IPS-15b (cell line): ENCODE results near the gene OR4C15.

ENCODE experiments used
- H3K27me3 ChIP-seq: one replicate; pipeline ENCODE4 v1.6.1; 2013; ENCODE audit warnings: low read length; ENCODE audit not compliant: control insufficient read depth, insufficient read depth
- H3K36me3 ChIP-seq: one replicate; pipeline ENCODE4 v1.6.1; 2013; ENCODE audit warnings: low read length; ENCODE audit not compliant: control insufficient read depth, insufficient read depth
- H3K4me1 ChIP-seq: one replicate; pipeline ENCODE4 v1.6.1; 2013; ENCODE audit warnings: mild to moderate bottlenecking, low read length; ENCODE audit not compliant: control insufficient read depth, insufficient read depth
- H3K4me3 ChIP-seq: one replicate; pipeline ENCODE4 v1.5.1; 2013; ENCODE audit warnings: low read depth, low read length
- H3K9ac ChIP-seq: one replicate; pipeline ENCODE4 v1.6.1; 2013; ENCODE audit warnings: low read depth, mild to moderate bottlenecking, low read length
- H3K9me3 ChIP-seq: one replicate; pipeline ENCODE4 v1.6.1; 2013; ENCODE audit warnings: mild to moderate bottlenecking, low read length; ENCODE audit not compliant: control insufficient read depth, insufficient read depth

OR4C15 gene

GRCh38 chr11:55554169-55554568 is at the start of gene OR4C15:
TSS of gene OR4C15 (plus strand) at chr11:55554469. CDS start at chr11:55554469, 0 bp downstream.
- Histone ChIP-seq H3K4me1 (no peaks in the 10 kb centered on the region), H3K9ac (no peak within 1 kb of the TSS), H3K4me3 (no peak within 1 kb of the TSS), H3K27me3 (no peaks in the 10 kb centered on the region), H3K36me3 (no peaks in the 10 kb centered on the region), H3K9me3 (peaks cover 30% of the 10 kb centered on the region)

DNA sequence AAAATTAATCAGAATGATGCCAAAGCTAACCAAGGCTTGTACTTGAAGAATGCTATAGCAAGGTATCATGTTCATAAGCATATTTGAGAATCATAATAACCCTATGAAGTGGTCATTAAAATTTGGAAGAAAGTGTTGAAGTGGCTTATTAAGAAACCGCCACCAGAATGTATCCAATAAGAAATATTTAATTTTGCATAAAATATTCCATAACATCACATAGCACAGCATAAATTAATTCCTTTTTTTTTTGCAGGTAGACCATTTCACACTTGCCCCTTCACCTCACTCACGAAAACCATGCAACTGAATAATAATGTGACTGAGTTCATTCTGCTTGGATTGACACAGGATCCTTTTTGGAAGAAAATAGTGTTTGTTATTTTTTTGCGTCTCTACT is 17.6 kb downstream of the OR4C15 start, which contains the start of gene OR4C16:
OR4C16 (plus strand) TSS at position 301 of the 400 bp plus-strand sequence; CDS start at position 301, 0 bp downstream.
- Histone ChIP-seq H3K9ac (no peak within 1 kb of the TSS), H3K27me3 (no peaks in the 10 kb centered on the region), H3K36me3 (no peaks in the 10 kb centered on the region), H3K4me3 (no peak within 1 kb of the TSS), H3K9me3 (peaks cover 3% of the 10 kb centered on the region), H3K4me1 (no peaks in the 10 kb centered on the region)

DNA sequence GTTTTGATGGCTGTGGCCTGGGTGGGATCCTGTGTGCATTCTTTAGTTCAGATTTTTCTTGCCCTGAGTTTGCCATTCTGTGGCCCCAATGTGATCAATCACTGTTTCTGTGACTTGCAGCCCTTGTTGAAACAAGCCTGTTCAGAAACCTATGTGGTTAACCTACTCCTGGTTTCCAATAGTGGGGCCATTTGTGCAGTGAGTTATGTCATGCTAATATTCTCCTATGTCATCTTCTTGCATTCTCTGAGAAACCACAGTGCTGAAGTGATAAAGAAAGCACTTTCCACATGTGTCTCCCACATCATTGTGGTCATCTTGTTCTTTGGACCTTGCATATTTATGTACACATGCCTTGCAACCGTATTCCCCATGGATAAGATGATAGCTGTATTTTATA is 18.3 kb downstream of the OR4C15 start:
- H3K4me3 ChIP-seq = no peak overlapping the region
- no peaks in the 10 kb centered on the region for H3K4me1 ChIP-seq
- H3K27me3 ChIP-seq = no peaks in the 10 kb centered on the region
- no peak overlapping the region for H3K9ac ChIP-seq
- no peaks in the 10 kb centered on the region for H3K36me3 ChIP-seq
- H3K9me3 ChIP-seq = peaks cover 3% of the 10 kb centered on the region
